Tibial nerve (tissue), 4 donors: ENCODE data around the gene CRHR2.

ENCODE experiments used
- EP300 ChIP-seq, 2 donors: sonication (generic); formaldehyde crosslinking; IDR thresholded peaks; one replicate each; pipeline ENCODE4 v1.6.1; 2017; ENCODE audit warnings: antibody characterized with exemption in 2 of 2, mild to moderate bottlenecking in 1 of 2
- POLR2A ChIP-seq, 2 donors: fragments of 450-650 bp; IDR thresholded peaks; one replicate each; pipeline ENCODE4 v1.6.1; 2017; ENCODE audit warnings: antibody characterized with exemption in 2 of 2, mild to moderate bottlenecking in 2 of 2, moderate library complexity in 2 of 2
- TF ChIP-seq, protein P1 (sequence below), 5 experiments: fragments of 200-600 bp in 3 of 5; fragments of 450-650 bp in 2 of 5; sonication (generic) in 3 of 5; IDR thresholded peaks; one replicate each; pipeline ENCODE4 v1.5.1; 2016 to 2019; ENCODE audit warnings: antibody characterized with exemption in 5 of 5, mild to moderate bottlenecking in 3 of 5, moderate library complexity in 2 of 5

GRCh38 chr7:30683306-30683705 is 1.1 kb upstream of the CRHR2 start:
- TF ChIP-seq, protein P1, sequence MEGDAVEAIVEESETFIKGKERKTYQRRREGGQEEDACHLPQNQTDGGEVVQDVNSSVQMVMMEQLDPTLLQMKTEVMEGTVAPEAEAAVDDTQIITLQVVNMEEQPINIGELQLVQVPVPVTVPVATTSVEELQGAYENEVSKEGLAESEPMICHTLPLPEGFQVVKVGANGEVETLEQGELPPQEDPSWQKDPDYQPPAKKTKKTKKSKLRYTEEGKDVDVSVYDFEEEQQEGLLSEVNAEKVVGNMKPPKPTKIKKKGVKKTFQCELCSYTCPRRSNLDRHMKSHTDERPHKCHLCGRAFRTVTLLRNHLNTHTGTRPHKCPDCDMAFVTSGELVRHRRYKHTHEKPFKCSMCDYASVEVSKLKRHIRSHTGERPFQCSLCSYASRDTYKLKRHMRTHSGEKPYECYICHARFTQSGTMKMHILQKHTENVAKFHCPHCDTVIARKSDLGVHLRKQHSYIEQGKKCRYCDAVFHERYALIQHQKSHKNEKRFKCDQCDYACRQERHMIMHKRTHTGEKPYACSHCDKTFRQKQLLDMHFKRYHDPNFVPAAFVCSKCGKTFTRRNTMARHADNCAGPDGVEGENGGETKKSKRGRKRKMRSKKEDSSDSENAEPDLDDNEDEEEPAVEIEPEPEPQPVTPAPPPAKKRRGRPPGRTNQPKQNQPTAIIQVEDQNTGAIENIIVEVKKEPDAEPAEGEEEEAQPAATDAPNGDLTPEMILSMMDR (IDR thresholded peaks at IDR 0.05): no peak
- no peak for TF ChIP-seq POLR2A (IDR thresholded peaks at IDR 0.05)
- TF ChIP-seq EP300 (IDR thresholded peaks at IDR 0.05): no peak
